NCI-H446 treated with DMSO at 0.1 percent for 48 hours (cell line): ENCODE data around the gene COL13A1.

Experiments
- DNase-seq: peaks from one replicate; lab custom pipeline; 2025; lab: John Stamatoyannopoulos, UW

COL13A1 gene

GRCh38 chr10:69888882-69889584 lies 87.3 kb downstream of the COL13A1 start:
- no peak for DNase-seq

GRCh38 chr10:69890065-69890847 lies 88.5 kb downstream of the COL13A1 start:
- DNase-seq: peak; percentile 24

GRCh38 chr10:69891057-69891617 lies 89.4 kb downstream of the COL13A1 start:
- DNase-seq: no peak

- peak; percentile 79 for DNase-seq
Observed at GRCh38 chr10:69892406-69892805, 90.7 kb downstream of the COL13A1 start.

- no peak for DNase-seq
Observed at GRCh38 chr10:69892816-69893215, 91.1 kb downstream of the COL13A1 start.

GRCh38 chr10:69893271-69893900 lies 91.7 kb downstream of the COL13A1 start:
- DNase-seq: no peak

- DNase-seq: peak; percentile 88
Observed at GRCh38 chr10:69894156-69894555, 92.5 kb downstream of the COL13A1 start.

GRCh38 chr10:69895759-69896158 lies 94.1 kb downstream of the COL13A1 start:
- no peak for DNase-seq

GRCh38 chr10:69896606-69897231 lies 95.0 kb downstream of the COL13A1 start:
- no peak for DNase-seq

GRCh38 chr10:69897432-69897831 lies 95.7 kb downstream of the COL13A1 start:
- DNase-seq: no peak

- DNase-seq: no peak
Observed at GRCh38 chr10:69897999-69898398, 96.3 kb downstream of the COL13A1 start.

- no peak for DNase-seq
Observed at GRCh38 chr10:69898524-69898923, 96.8 kb downstream of the COL13A1 start.

GRCh38 chr10:69898941-69899340 lies 97.2 kb downstream of the COL13A1 start:
- no peak for DNase-seq

GRCh38 chr10:69899727-69900595 lies 98.3 kb downstream of the COL13A1 start:
- no peak for DNase-seq

- DNase-seq: peak; percentile 4
Observed at GRCh38 chr10:69901022-69901421, 99.3 kb downstream of the COL13A1 start.

GRCh38 chr10:69901628-69902505 lies 100.2 kb downstream of the COL13A1 start:
- DNase-seq: no peak

- no peak for DNase-seq
Observed at GRCh38 chr10:69902835-69903535, 101.3 kb downstream of the COL13A1 start.

GRCh38 chr10:69904533-69904932 lies 102.8 kb downstream of the COL13A1 start:
- DNase-seq: no peak

- no peak for DNase-seq
Observed at GRCh38 chr10:69906425-69906824, 104.7 kb downstream of the COL13A1 start.

- DNase-seq: no peak
Observed at GRCh38 chr10:69907517-69907916, 105.8 kb downstream of the COL13A1 start.
